ENCODE results near the gene EHF. TPM values are rescaled to one million over a fixed set of nuclear protein-coding genes. Genes with fewer than 3 reads are reported as not detected.

EHF gene
- total and polyA plus RNA-seq, 2 of the 8 experiments (the other 6 are each of a cell fraction or from before 2014, with no cell fraction given) = not detected

- Histone ChIP-seq H2BK20ac (ENCODE audit: low read length) (no peak overlapping the region), H3K27me3 (replicated peaks in 1 of 4; ENCODE audit: control insufficient read depth in 3 of 4, extremely low read depth in 1 of 4, insufficient read depth in 3 of 4, low read length in 3 of 4) (no peaks in the 10 kb centered on the region), H3K56ac (replicated peaks; ENCODE audit: insufficient read length, low read depth, low read length) (no peak overlapping the region), H3K4me3 (ENCODE audit: extremely low read depth in 1 of 4, insufficient read depth in 2 of 4, low read depth in 3 of 4, low read length in 4 of 4) (no peak overlapping the region), H3K36me3 (ENCODE audit: control insufficient read depth in 2 of 4, insufficient read depth in 4 of 4, low read length in 3 of 4) (no peaks in the 10 kb centered on the region), H3K9ac (replicated peaks in 1 of 4; ENCODE audit: extremely low read depth in 1 of 4, low read depth in 3 of 4, low read length in 3 of 4) (no peak overlapping the region), H4K20me1 (replicated peaks in 1 of 2; ENCODE audit: control insufficient read depth in 1 of 2, insufficient read depth in 2 of 2, low read length in 2 of 2) (no peaks in the 10 kb centered on the region), H4K8ac (ENCODE audit: extremely low read depth, insufficient read depth, low read length) (no peak overlapping the region), H2AFZ (ENCODE audit: low read length) (no peak overlapping the region), H3K23me2 (ENCODE audit: low read depth, low read length) (no peaks in the 10 kb centered on the region; the same call in 1 of the 2 replicates), H2BK15ac (ENCODE audit: low read length) (no peak overlapping the region), H4K91ac (replicated peaks; ENCODE audit: insufficient read length, low read length) (no peak overlapping the region), H2BK12ac (ENCODE audit: low read depth, low read length) (no peak overlapping the region), H3K4me2 (ENCODE audit: insufficient read depth in 1 of 2, low read depth in 2 of 2, low read length in 2 of 2) (no peak overlapping the region), H3K18ac (ENCODE audit: extremely low read depth, low read length) (no peak overlapping the region), H3K79me2 (ENCODE audit: control insufficient read depth in 1 of 2, insufficient read depth in 2 of 2, low read length in 2 of 2) (no peaks in the 10 kb centered on the region), H3K4ac (replicated peaks; ENCODE audit: insufficient read length, low read depth, low read length) (no peak overlapping the region), H2AK5ac (ENCODE audit: low read depth, low read length) (no peak overlapping the region), H3K9me3 (ENCODE audit: insufficient read depth in 2 of 2, low read depth in 1 of 2, low read length in 1 of 2) (no peaks in the 10 kb centered on the region), H3K23ac (ENCODE audit: insufficient read length) (no peak overlapping the region), H3K4me1 (replicated peaks in 1 of 4; ENCODE audit: control insufficient read depth in 3 of 4, insufficient read depth in 4 of 4, low read length in 3 of 4) (no peaks in the 10 kb centered on the region), H3K79me1 (ENCODE audit: low read depth, low read length) (no peaks in the 10 kb centered on the region), H4K5ac (ENCODE audit: insufficient read length, low read depth, low read length) (no peak overlapping the region), H3K14ac (ENCODE audit: insufficient read length) (no peak overlapping the region), H2BK5ac (ENCODE audit: low read depth, low read length) (no peak overlapping the region), H3K27ac (ENCODE audit: low read depth, low read length) (no peak overlapping the region), H2BK120ac (replicated peaks; ENCODE audit: low read depth, low read length) (no peak overlapping the region)
- WGBS, 2 experiments (ENCODE audit: extremely low coverage in 1 of 2, insufficient coverage in 1 of 2, insufficient read length in 1 of 2, insufficient replicate concordance in 2 of 2, low coverage in 1 of 2, low lambda C conversion rate in 2 of 2, missing lambda C conversion rate in 1 of 2) = 92% methylated on average over 2 of the region's 2 CpGs; no CpG with 5 or more reads in 1 of the 2 experiments
- no peak for TF ChIP-seq SP4 (IDR thresholded peaks at IDR 0.05; ENCODE audit: low read length)
- no peak for TF ChIP-seq POLR2A (IDR thresholded peaks at IDR 0.05; ENCODE audit: control extremely low read depth in 1 of 2, low read depth in 2 of 2, low read length in 2 of 2)
- no peak for TF ChIP-seq TCF12 (IDR thresholded peaks at IDR 0.05; ENCODE audit: low read depth, low read length)
- CTCF ChIA-PET (ENCODE audit: partially characterized antibody) = interaction anchor here (1.0 to 1.4 kb wide), 4 partner anchors 9 to 229 kb away, joined by 3 read pairs; no protein-coding TSS in a partner anchor
- FAIRE-seq = no peak
- POLR2A ChIA-PET (ENCODE audit: partially characterized antibody) = interaction anchor here (0.6 kb wide), 1 partner anchor 39 kb away, joined by 4 read pairs; no protein-coding TSS in a partner anchor
- DNase-seq (ENCODE audit: low read depth in 1 of 2, low spot score in 2 of 2) = no peak
These were observed 20.0 kb downstream of the EHF start for GRCh38 chr11:34640924-34641275.
